ENCODE measurements around the gene ASIC4.

ASIC4 gene

DNA sequence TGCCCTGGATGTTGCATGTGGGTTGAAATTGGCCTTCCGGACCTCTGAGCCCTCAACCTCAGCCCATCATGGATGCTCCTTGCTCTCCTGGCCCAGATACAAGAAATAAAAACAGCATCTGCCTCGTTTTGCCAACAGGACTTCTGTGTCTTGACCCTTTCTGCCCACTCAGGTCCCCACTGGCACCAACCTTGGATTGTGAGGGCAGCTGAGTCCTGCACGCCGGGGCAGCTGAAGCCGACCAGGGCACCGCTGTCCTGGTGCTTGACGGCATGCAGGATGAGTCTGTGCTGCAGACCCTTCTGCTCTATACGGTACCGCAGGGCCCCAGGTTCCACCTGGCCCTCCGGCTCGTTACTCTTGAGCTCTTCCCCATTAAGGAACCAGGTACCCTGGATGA, 52.4 kb downstream of the ASIC4 start:
- TF ChIP-seq, protein P1, sequence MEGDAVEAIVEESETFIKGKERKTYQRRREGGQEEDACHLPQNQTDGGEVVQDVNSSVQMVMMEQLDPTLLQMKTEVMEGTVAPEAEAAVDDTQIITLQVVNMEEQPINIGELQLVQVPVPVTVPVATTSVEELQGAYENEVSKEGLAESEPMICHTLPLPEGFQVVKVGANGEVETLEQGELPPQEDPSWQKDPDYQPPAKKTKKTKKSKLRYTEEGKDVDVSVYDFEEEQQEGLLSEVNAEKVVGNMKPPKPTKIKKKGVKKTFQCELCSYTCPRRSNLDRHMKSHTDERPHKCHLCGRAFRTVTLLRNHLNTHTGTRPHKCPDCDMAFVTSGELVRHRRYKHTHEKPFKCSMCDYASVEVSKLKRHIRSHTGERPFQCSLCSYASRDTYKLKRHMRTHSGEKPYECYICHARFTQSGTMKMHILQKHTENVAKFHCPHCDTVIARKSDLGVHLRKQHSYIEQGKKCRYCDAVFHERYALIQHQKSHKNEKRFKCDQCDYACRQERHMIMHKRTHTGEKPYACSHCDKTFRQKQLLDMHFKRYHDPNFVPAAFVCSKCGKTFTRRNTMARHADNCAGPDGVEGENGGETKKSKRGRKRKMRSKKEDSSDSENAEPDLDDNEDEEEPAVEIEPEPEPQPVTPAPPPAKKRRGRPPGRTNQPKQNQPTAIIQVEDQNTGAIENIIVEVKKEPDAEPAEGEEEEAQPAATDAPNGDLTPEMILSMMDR (IDR thresholded peaks at IDR 0.05; ENCODE audit: borderline replicate concordance, control extremely low read depth, extremely low read depth, insufficient read depth, missing control alignments): no peak
- in situ Hi-C loops (cut with MboI; ENCODE audit: low sequenced_read_pairs, unreplicated experiment): no loop called here
- no peak for DNase-seq (ENCODE audit: low spot score)

DNA sequence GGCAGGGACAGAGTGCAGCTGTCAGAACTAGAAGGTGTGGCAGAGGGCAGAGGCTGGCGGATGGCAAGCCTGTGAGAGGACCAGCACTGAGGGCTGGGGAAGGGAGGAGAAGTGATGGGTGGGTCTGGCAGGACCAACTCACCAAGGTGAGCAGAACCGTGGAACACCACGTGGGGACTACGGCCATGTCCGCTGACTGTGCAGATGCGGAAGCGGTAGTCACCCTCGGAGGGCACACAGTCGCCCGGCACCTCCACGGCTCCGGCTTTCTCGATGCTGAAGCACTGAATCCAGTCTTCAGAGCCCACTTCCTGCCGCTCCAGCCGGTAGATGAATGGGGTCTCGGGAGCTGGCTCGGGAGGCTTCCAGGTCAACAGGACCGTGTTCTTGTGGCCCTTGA, 52.8 kb downstream of the ASIC4 start:
- TF ChIP-seq, protein P1 (IDR thresholded peaks at IDR 0.05; ENCODE audit: borderline replicate concordance, control extremely low read depth, extremely low read depth, insufficient read depth, missing control alignments): no peak
- DNase-seq (ENCODE audit: low spot score): no peak
- in situ Hi-C loops (cut with MboI; ENCODE audit: low sequenced_read_pairs, unreplicated experiment): no loop called here

DNA sequence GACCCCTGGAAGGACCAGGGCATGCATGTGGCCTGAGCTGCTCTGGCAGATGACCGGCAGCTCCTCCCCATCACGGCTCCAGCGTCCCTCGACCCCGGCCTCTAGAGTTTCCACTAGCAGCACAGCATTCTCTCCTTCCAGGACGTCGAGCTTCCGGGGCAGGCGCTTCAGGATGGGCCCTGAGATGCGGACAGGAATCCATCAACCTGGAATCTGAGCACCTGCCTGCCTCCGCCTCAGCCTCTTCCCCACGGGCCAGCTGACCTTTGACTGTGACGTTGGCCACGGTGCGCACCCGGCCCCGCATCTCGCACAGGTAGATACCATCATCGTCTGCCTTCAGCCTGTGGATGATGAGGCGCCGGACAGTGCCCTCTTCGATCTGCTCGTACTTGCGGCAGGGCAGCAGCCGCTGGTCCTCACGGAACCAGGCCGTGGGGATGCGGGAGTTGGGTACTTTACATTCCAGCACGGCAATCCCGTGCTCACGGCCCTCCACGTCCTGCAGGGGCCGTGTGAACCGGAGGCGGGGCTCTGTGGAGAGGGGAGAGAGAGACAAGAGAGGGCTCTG, 53.6 kb downstream of the ASIC4 start:
- in situ Hi-C loops (cut with MboI; ENCODE audit: low sequenced_read_pairs, unreplicated experiment): no loop called here
- no peak for DNase-seq (ENCODE audit: low spot score)
- TF ChIP-seq, protein P1 (IDR thresholded peaks at IDR 0.05; ENCODE audit: borderline replicate concordance, control extremely low read depth, extremely low read depth, insufficient read depth, missing control alignments): no peak

DNA sequence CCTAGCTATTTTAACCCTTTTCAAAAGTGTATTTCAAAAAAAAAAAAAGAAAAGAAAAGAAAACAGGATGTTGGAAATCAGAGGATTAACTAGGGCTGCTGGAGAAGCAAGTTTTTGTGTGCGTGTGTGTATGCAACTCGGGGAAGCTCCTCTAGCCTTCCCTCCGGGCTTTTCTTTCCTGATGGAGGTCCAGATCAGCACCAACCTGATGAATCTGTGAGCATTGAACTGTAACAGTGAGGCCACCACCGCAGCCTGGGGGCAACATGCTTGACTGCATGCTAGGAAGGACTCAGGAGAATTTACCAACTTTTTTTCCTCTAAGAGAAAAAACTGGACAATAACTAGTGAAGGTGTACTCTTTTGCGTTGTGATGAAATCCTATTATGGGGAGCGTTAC, 54.8 kb downstream of the ASIC4 start:
- TF ChIP-seq, protein P1 (IDR thresholded peaks at IDR 0.05; ENCODE audit: borderline replicate concordance, control extremely low read depth, extremely low read depth, insufficient read depth, missing control alignments): no peak
- DNase-seq (ENCODE audit: low spot score): no peak
- in situ Hi-C loops (cut with MboI; ENCODE audit: low sequenced_read_pairs, unreplicated experiment): no loop called here

DNA sequence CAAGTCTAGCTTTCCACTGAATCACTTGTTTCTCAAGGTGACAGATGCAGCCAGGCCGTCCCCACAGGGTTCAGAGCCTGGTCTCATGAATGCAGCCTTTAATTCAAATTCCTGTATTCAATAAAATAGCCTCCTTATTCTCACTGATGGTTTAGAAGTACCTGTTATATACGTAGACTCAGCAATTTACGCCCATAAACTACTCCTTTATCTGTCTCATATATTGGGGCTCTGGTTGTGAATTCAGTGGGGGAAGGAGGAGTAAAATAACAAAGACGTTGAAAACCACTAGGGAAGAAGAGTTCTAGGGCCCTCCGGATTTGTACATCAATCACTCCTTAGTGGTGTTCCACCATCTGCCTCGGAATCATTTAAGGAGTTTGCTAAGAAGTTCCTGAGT, 55.4 kb downstream of the ASIC4 start:
- TF ChIP-seq, protein P1 (IDR thresholded peaks at IDR 0.05; ENCODE audit: borderline replicate concordance, control extremely low read depth, extremely low read depth, insufficient read depth, missing control alignments): no peak
- in situ Hi-C loops (cut with MboI; ENCODE audit: low sequenced_read_pairs, unreplicated experiment): no loop called here

DNA sequence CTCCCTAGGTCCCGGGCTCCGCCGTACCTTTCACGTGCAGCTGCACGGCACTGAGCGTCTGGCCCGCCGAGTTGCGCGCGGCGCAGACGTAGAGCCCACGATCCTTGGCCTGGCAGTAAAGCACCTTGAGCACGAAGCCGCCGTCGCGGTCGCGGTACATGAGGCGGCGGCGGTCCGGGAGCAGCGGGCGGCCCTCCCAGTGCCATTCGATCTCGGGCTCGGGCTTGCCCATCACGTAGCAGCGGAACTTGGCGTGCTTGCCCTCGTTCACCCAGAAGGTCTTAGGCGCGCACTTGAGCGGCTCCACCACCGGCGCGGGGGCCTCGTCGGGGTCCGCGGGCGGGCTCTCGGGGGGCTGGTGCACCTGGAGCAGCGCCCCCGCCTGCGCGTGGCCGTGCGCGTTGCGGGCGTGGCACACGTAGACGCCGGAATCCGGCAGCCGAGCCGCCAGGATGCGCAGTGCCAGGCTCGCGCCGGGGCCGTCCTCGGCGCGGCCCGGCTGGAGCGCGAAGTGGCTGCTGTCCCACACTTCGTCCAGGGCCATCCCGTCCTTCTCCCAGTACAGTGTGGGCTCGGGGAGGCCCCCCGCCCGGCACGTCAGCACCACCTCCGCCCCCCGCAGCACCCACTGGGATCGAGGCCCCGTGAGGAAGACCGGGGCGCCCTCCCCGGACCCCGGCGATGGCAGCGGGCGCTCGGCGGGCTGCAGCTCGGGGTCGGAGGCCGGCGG, 56.1 kb downstream of the ASIC4 start:
- TF ChIP-seq, protein P1 (IDR thresholded peaks at IDR 0.05; ENCODE audit: borderline replicate concordance, control extremely low read depth, extremely low read depth, insufficient read depth, missing control alignments): no peak
- DNase-seq (ENCODE audit: low spot score): no peak
- in situ Hi-C loops (cut with MboI; ENCODE audit: low sequenced_read_pairs, unreplicated experiment): no loop called here

More for the DNA sequence above, 55.4 kb downstream of the ASIC4 start:
- DNase-seq (ENCODE audit: low spot score): no peak
